K562 (cell line): ENCODE results near the gene ZFYVE27. TPM values are rescaled to one million over a fixed set of nuclear protein-coding genes. Genes with fewer than 3 reads are reported as not detected.

Source experiments
- ARHGAP35 ChIP-seq: fragments of 450-650 bp; IDR thresholded peaks from 2 replicates; pipeline ENCODE4 v1.6.1; 2018; ENCODE audit not compliant: partially characterized antibody
- CBFA2T2 ChIP-seq: fragments of 450-650 bp; conservative IDR thresholded peaks from 2 replicates; pipeline ENCODE4 v1.6.1; 2017; ENCODE audit warnings: mild to moderate bottlenecking
- DMBX1 ChIP-seq: fragments of 250-450 bp; sonication (Bioruptor Pico); IDR thresholded peaks from 2 replicates; pipeline ENCODE4 v1.8.0; 2022; ENCODE audit warnings: inconsistent platforms, mild to moderate bottlenecking, moderate library complexity, borderline replicate concordance
- EP400 ChIP-seq: fragments of 450-650 bp; IDR thresholded peaks from 2 replicates; pipeline ENCODE4 v1.6.1; 2017; ENCODE audit warnings: antibody characterized with exemption, mild to moderate bottlenecking, moderate library complexity
- ETV6 ChIP-seq, 3 experiments: fragments of 150-350 bp in 1 of 3; sonication (generic) in 1 of 3; formaldehyde crosslinking in 1 of 3; IDR thresholded peaks; 2 replicates each; pipeline versions ENCODE4 v1.6.1 to v1.8.0; 2014 to 2022; ENCODE audit warnings: borderline replicate concordance in 2 of 3, low read depth in 2 of 3, antibody characterized with exemption in 1 of 3, low read length in 1 of 3, mild to moderate bottlenecking in 1 of 3, missing genetic modification reagents in 1 of 3
- FOXJ2 ChIP-seq: fragments of 200-800 bp; sonication (Bioruptor generic); IDR thresholded peaks from 2 replicates; pipeline ENCODE4 v1.6.1; 2016; ENCODE audit warnings: missing genetic modification characterization, missing compliant biosample characterization
- HNRNPH1 ChIP-seq: fragments of 200-400 bp; formaldehyde crosslinking; optimal IDR thresholded peaks from 2 replicates; pipeline ENCODE3; 2017; ENCODE audit warnings: low read depth, mild to moderate bottlenecking, low read length, moderate library complexity
- L3MBTL2 ChIP-seq: fragments of 450-650 bp; IDR thresholded peaks from 2 replicates; pipeline ENCODE4 v1.6.1; 2016; ENCODE audit warnings: mild to moderate bottlenecking, moderate library complexity
- MECOM ChIP-seq: fragments of 250-450 bp; sonication (Bioruptor Pico); IDR thresholded peaks from 2 replicates; pipeline ENCODE4 v1.8.0; 2022; ENCODE audit warnings: inconsistent platforms
- MEF2A ChIP-seq: IDR thresholded peaks from 2 replicates; pipeline ENCODE4 v1.6.1; 2011; ENCODE audit warnings: low read depth, mild to moderate bottlenecking, low read length, moderate library complexity; ENCODE audit not compliant: control insufficient read depth
- MYBL2 ChIP-seq, 2 experiments: fragments of 450-650 bp in 1 of 2; sonication (generic) in 1 of 2; formaldehyde crosslinking in 1 of 2; IDR thresholded peaks; 2 replicates each; pipeline versions ENCODE4 v1.6.1 to v1.8.1; 2017 to 2022; ENCODE audit warnings: borderline replicate concordance in 1 of 2, inconsistent platforms in 1 of 2, low read depth in 1 of 2, mild to moderate bottlenecking in 1 of 2, missing genetic modification reagents in 1 of 2, moderate library complexity in 1 of 2
- NR2F6 ChIP-seq: fragments of 450-650 bp; formaldehyde crosslinking; IDR thresholded peaks from 2 replicates; pipeline ENCODE4 v1.4.0; 2020; ENCODE audit warnings: mild to moderate bottlenecking
- POU5F1 ChIP-seq: fragments of 150-350 bp; IDR thresholded peaks from 2 replicates; pipeline ENCODE4 v1.6.1; 2014; ENCODE audit warnings: borderline replicate concordance, low read length, low read depth, mild to moderate bottlenecking; ENCODE audit not compliant: partially characterized antibody
- SMARCB1 ChIP-seq: IDR thresholded peaks from 2 replicates; pipeline ENCODE4 v1.6.1; 2011; ENCODE audit warnings: improper control_type of control experiment, low read depth; ENCODE audit not compliant: insufficient read length
- TOE1 ChIP-seq, 2 experiments: fragments of 450-650 bp in 1 of 2; sonication (generic) in 1 of 2; formaldehyde crosslinking in 1 of 2; IDR thresholded peaks; 2 replicates each; pipeline versions ENCODE4 v1.7.1 to v1.8.0; 2016 to 2022; ENCODE audit warnings: borderline replicate concordance in 2 of 2, mild to moderate bottlenecking in 2 of 2, antibody characterized with exemption in 1 of 2, inconsistent platforms in 1 of 2, low read depth in 1 of 2, missing genetic modification reagents in 1 of 2, moderate library complexity in 1 of 2
- USF2 ChIP-seq: sonication (generic); formaldehyde crosslinking; IDR thresholded peaks from 2 replicates; pipeline ENCODE4 v1.5.0; 2020; ENCODE audit warnings: missing genetic modification reagents
- WHSC1 ChIP-seq: IDR thresholded peaks from one replicate; pipeline ENCODE4 v1.6.1; 2012; ENCODE audit warnings: low read length, control low read depth, inconsistent platforms
- ZNF444 ChIP-seq: fragments of 250-450 bp; sonication (Bioruptor Pico); IDR thresholded peaks from 2 replicates; pipeline ENCODE4 v1.4.0; 2020; ENCODE audit warnings: mild to moderate bottlenecking, moderate library complexity
- ZNF764 ChIP-seq: fragments of 250-450 bp; sonication (Bioruptor Pico); IDR thresholded peaks from 2 replicates; pipeline ENCODE4 v1.4.0; 2020; ENCODE audit warnings: low read depth, mild to moderate bottlenecking, moderate library complexity
- polyA plus RNA-seq, 8 experiments: library from polyadenylated mRNA; depleted of rRNA in 4 of 8; stranded (reverse) in 5 of 8; unstranded in 3 of 8; fragments of >200 nt; fragmentation: Nextera tagmentation in 2 of 8; fragmentation: Illumina TruSeq in 1 of 8; extraction: Ambion mirVana in 2 of 8; extraction: Trizol in 1 of 8; gene quantifications; 2 replicates each; pipeline versions ENCODE4 v1.2.1 to v1.2.3, GENCODE V29; 2011 to 2014; ENCODE audit warnings: inconsistent platforms in 1 of 8, missing spikeins in 1 of 8
- total RNA-seq, 7 experiments: library from RNA; depleted of rRNA in 6 of 7; stranded (reverse); fragments of >200 nt in 6 of 7; fragmentation: Illumina TruSeq in 2 of 7; extraction: Trizol in 2 of 7; gene quantifications; 2 replicates each; pipeline versions ENCODE4 v1.2.1 to v1.2.3, GENCODE V29; 2011 to 2021; ENCODE audit warnings: low replicate concordance in 1 of 7
- TF ChIP-seq, protein P1 (sequence below): fragments of 200-800 bp; sonication (Bioruptor generic); IDR thresholded peaks from 2 replicates; pipeline ENCODE4 v1.6.1; 2016; ENCODE audit warnings: missing genetic modification characterization, missing compliant biosample characterization

The ZFYVE27 gene
- total and polyA plus RNA-seq, 9 of the 15 experiments (the other 6 are each of a cell fraction or from before 2014, with no cell fraction given), result 0.81 to 21.9 (median 15.3) TPM

DNA sequence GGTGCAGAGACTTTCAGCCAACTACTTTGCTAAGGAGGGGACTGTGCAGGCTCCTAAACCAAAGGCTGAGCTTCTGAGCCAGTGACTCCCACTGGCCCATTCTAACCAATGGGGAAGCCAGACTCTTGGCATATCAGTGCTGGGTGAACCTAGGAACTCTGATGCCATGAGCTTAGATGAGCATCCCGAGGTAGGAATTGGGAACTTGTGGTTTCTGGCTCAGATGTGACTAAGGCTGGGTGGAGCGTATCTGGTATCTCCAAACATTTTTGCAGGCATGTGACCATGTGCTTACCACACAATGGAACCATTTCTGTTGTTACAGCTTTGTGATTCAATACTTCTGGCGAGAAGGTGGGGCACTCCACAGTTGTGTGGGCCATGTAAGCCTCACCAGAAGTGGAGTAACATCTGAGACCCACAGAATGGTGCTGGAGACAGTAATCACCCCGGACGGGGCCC is 47.3 kb upstream of the ZFYVE27 start (continued):
- TF ChIP-seq CBFA2T2 (no peak), USF2 (CRISPR knock-in tag) (peak; percentile 42; the same call in 1 of the 2 replicates), FOXJ2 (tag) (no peak), ZNF444 (no peak), WHSC1 (no peak), POU5F1 (no peak), L3MBTL2 (peak; percentile 89), DMBX1 (CRISPR knock-in tag) (0 out of 2 replicates have a peak, but pooled peaks have one; percentile 67), ZNF764 (no peak), TOE1 (IDR thresholded peaks at IDR 0.05; ENCODE audit: borderline replicate concordance) (no peak), TOE1 (CRISPR knock-in tag; IDR thresholded peaks at IDR 0.05; ENCODE audit: borderline replicate concordance, low read depth) (no peak), ARHGAP35 (no peak), ETV6 (IDR thresholded peaks at IDR 0.05; ENCODE audit: borderline replicate concordance in 1 of 2, low read depth in 2 of 2, low read length in 1 of 2) (no peak), ETV6 (CRISPR knock-in tag; IDR thresholded peaks at IDR 0.05; ENCODE audit: borderline replicate concordance) (no peak), EP400 (no peak), MYBL2 (IDR thresholded peaks at IDR 0.05; ENCODE audit: low read depth) (no peak), MYBL2 (CRISPR knock-in tag; IDR thresholded peaks at IDR 0.05; ENCODE audit: borderline replicate concordance) (no peak), SMARCB1 (no peak), NR2F6 (CRISPR knock-in tag) (no peak), MECOM (CRISPR knock-in tag) (peak; percentile 46; the same call in 1 of the 2 replicates), MEF2A (no peak), HNRNPH1 (no peak)
- TF ChIP-seq, protein P1, sequence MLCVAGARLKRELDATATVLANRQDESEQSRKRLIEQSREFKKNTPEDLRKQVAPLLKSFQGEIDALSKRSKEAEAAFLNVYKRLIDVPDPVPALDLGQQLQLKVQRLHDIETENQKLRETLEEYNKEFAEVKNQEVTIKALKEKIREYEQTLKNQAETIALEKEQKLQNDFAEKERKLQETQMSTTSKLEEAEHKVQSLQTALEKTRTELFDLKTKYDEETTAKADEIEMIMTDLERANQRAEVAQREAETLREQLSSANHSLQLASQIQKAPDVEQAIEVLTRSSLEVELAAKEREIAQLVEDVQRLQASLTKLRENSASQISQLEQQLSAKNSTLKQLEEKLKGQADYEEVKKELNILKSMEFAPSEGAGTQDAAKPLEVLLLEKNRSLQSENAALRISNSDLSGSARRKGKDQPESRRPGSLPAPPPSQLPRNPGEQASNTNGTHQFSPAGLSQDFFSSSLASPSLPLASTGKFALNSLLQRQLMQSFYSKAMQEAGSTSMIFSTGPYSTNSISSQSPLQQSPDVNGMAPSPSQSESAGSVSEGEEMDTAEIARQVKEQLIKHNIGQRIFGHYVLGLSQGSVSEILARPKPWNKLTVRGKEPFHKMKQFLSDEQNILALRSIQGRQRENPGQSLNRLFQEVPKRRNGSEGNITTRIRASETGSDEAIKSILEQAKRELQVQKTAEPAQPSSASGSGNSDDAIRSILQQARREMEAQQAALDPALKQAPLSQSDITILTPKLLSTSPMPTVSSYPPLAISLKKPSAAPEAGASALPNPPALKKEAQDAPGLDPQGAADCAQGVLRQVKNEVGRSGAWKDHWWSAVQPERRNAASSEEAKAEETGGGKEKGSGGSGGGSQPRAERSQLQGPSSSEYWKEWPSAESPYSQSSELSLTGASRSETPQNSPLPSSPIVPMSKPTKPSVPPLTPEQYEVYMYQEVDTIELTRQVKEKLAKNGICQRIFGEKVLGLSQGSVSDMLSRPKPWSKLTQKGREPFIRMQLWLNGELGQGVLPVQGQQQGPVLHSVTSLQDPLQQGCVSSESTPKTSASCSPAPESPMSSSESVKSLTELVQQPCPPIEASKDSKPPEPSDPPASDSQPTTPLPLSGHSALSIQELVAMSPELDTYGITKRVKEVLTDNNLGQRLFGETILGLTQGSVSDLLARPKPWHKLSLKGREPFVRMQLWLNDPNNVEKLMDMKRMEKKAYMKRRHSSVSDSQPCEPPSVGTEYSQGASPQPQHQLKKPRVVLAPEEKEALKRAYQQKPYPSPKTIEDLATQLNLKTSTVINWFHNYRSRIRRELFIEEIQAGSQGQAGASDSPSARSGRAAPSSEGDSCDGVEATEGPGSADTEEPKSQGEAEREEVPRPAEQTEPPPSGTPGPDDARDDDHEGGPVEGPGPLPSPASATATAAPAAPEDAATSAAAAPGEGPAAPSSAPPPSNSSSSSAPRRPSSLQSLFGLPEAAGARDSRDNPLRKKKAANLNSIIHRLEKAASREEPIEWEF (CRISPR knock-in tag), result 0 out of 2 replicates have a peak, but pooled peaks have one; percentile 58
